Calu3 (cell line): ENCODE results near the gene KAT6B. TPM values are rescaled to one million over a fixed set of nuclear protein-coding genes. Genes with fewer than 3 reads are reported as not detected.

Source experiments
- BruUV-seq: library from RNA; stranded (reverse); fragments of 400-500 nt; replicated peaks from 2 replicates; lab custom pipeline; 2021; lab: Mats Ljungman, UMichigan
- CTCF ChIA-PET: fragments of 300-600 bp; sonication (Branson Sonifier 250); formaldehyde crosslinking; loops from one replicate; lab custom pipeline; 2022; ENCODE audit warnings: antibody characterized with exemption; lab: Charles Lee
- DNase-seq: peaks from one replicate; pipeline ENCODE4 v3.0.0; 2022
- H3K27ac Mint-ChIP-seq: one replicate; pipeline ENCODE4 v1.8.0; 2022; ENCODE audit warnings: mixed read lengths; ENCODE audit not compliant: unreplicated experiment
- H3K27me3 Mint-ChIP-seq: one replicate; pipeline ENCODE4 v1.8.0; 2022; ENCODE audit warnings: mixed read lengths; ENCODE audit not compliant: unreplicated experiment
- H3K36me3 Mint-ChIP-seq: one replicate; pipeline ENCODE4 v1.8.0; 2022; ENCODE audit warnings: mild to moderate bottlenecking, moderate library complexity, mixed read lengths; ENCODE audit not compliant: insufficient read depth, unreplicated experiment
- H3K4me1 Mint-ChIP-seq: one replicate; pipeline ENCODE4 v1.8.0; 2022; ENCODE audit warnings: mild to moderate bottlenecking, low read depth, mixed read lengths; ENCODE audit not compliant: unreplicated experiment
- H3K4me3 Mint-ChIP-seq: one replicate; pipeline ENCODE4 v1.8.0; 2022; ENCODE audit warnings: mild to moderate bottlenecking, low read depth, moderate library complexity, mixed read lengths; ENCODE audit not compliant: unreplicated experiment
- H3K9me3 Mint-ChIP-seq: one replicate; pipeline ENCODE4 v1.8.0; 2022; ENCODE audit warnings: low read depth, mixed read lengths; ENCODE audit not compliant: unreplicated experiment
- CTCF ChIP-seq: fragments of 200-600 bp; IDR thresholded peaks from one replicate; pipeline ENCODE4 v1.8.0; 2022; ENCODE audit warnings: antibody characterized with exemption; ENCODE audit not compliant: unreplicated experiment
- intact Hi-C: fragments of 100-400 bp; cut with micrococcal nuclease; formaldehyde crosslinking; loops from one replicate; pipeline ENCODE4 v1.10.0; 2022; ENCODE audit not compliant: unreplicated experiment
- total RNA-seq: library from RNA; stranded (reverse); gene quantifications from 2 replicates; pipeline ENCODE4 v1.2.3, GENCODE V29; 2022

Gene KAT6B
- total RNA-seq, 1 experiment from 2014 or later: 28.6 TPM

GRCh38 chr10:75071756-75072155, 245.4 kb downstream of the KAT6B start:
- intact Hi-C loops: no loop called here
- Mint-ChIP-seq H3K4me3 (no peak overlapping the region), H3K36me3 (no peaks in the 10 kb centered on the region), H3K4me1 (peaks cover 8% of the 10 kb centered on the region), H3K27me3 (peaks cover 8% of the 10 kb centered on the region), H3K27ac (no peak overlapping the region), H3K9me3 (no peaks in the 10 kb centered on the region)
- TF ChIP-seq CTCF: no peak
- BruUV-seq: no TSS peak
- no peak for DNase-seq
- CTCF ChIA-PET: no interaction called here

GRCh38 chr10:75072727-75073126, 246.3 kb downstream of the KAT6B start:
- Mint-ChIP-seq H3K27ac (no peak overlapping the region), H3K4me1 (peaks cover 8% of the 10 kb centered on the region), H3K4me3 (no peak overlapping the region), H3K27me3 (peaks cover 8% of the 10 kb centered on the region), H3K9me3 (no peaks in the 10 kb centered on the region), H3K36me3 (no peaks in the 10 kb centered on the region)
- no TSS peak for BruUV-seq
- CTCF ChIA-PET: no interaction called here
- intact Hi-C loops: no loop called here
- TF ChIP-seq CTCF: no peak
- DNase-seq: no peak

GRCh38 chr10:75073442-75073841, 247.0 kb downstream of the KAT6B start:
- Mint-ChIP-seq H3K36me3 (no peaks in the 10 kb centered on the region), H3K27ac (no peak overlapping the region), H3K4me3 (no peak overlapping the region), H3K9me3 (no peaks in the 10 kb centered on the region), H3K27me3 (peaks cover 8% of the 10 kb centered on the region), H3K4me1 (peaks cover 8% of the 10 kb centered on the region)
- intact Hi-C loops: no loop called here
- TF ChIP-seq CTCF: no peak
- CTCF ChIA-PET: interaction anchor here (0.8 kb wide), 1 partner anchor 217 kb away, joined by 4 read pairs; no protein-coding TSS in a partner anchor
- no peak for DNase-seq
- no TSS peak for BruUV-seq

GRCh38 chr10:75074711-75075445, 248.5 kb downstream of the KAT6B start:
- CTCF ChIA-PET: interaction anchor here (1.0 kb wide), 1 partner anchor 17 kb away, joined by 3 read pairs; no protein-coding TSS in a partner anchor
- no peaks in the 10 kb centered on the region for H3K36me3 Mint-ChIP-seq

More at GRCh38 chr10:75074711-75075445, 248.5 kb downstream of the KAT6B start:
- Mint-ChIP-seq H3K4me3 (no peak overlapping the region), H3K9me3 (no peaks in the 10 kb centered on the region), H3K27me3 (peaks cover 8% of the 10 kb centered on the region), H3K4me1 (peaks cover 8% of the 10 kb centered on the region), H3K27ac (no peak overlapping the region)
- no peak for DNase-seq
- BruUV-seq: no TSS peak
- intact Hi-C loops: no loop called here
- no peak for TF ChIP-seq CTCF
